HCT116 (cell line): ENCODE measurements around the gene FOXP1. TPM values are rescaled to one million over a fixed set of nuclear protein-coding genes. Genes with fewer than 3 reads are reported as not detected.

Experiments used
- ATAC-seq: fragments of 200-7000 bp; cut with Tn5 transposase; 2 replicates; pipeline ENCODE4 v1.9.1; 2020; ENCODE audit warnings: mild to moderate bottlenecking, moderate library complexity
- BruUV-seq: library from RNA; stranded (reverse); fragments of 400-500 nt; replicated peaks from 2 replicates; lab custom pipeline; 2021; lab: Mats Ljungman, UMichigan
- CTCF ChIA-PET: fragments of 300-600 bp; sonication (Branson Sonifier 250); formaldehyde crosslinking; loops from one replicate; lab custom pipeline; 2021; ENCODE audit warnings: antibody characterized with exemption; lab: Charles Lee
- POLR2A ChIA-PET: fragments of 300-600, 350-600 bp; sonication (Branson Sonifier 250); formaldehyde crosslinking; loops from one replicate; lab custom pipeline; 2021; ENCODE audit warnings: antibody characterized with exemption; lab: Charles Lee
- RAD21 ChIA-PET, 2 experiments: fragments of 300-600 bp; sonication (Branson Sonifier 250); formaldehyde crosslinking; loops; one replicate each; lab custom pipeline; 2023; ENCODE audit warnings: low total read pairs in 2 of 2; ENCODE audit not compliant: uncharacterized antibody in 2 of 2, unreplicated experiment in 2 of 2, low non-redundant PET in 1 of 2; lab: Charles Lee
- DNase-seq: peaks from one replicate; pipeline ENCODE4 v3.0.0-alpha.2; 2010; ENCODE audit warnings: low read depth, low spot score
- H2AFZ ChIP-seq: fragments of 200-600 bp; shearing (Covaris generic), sonication (generic); 2 replicates; pipeline ENCODE4 v1.6.1; 2017; ENCODE audit warnings: low read depth, mixed run types, mixed read lengths, antibody characterized with exemption, low read length; ENCODE audit not compliant: poor library complexity, severe bottlenecking
- H3K27ac ChIP-seq: 2 replicates; pipeline ENCODE4 v1.5.1; 2012; ENCODE audit warnings: low read depth, low read length
- H3K27me3 ChIP-seq: fragments of 200-600 bp; sonication (generic); 2 replicates; pipeline ENCODE4 v1.6.1; 2016; ENCODE audit warnings: mixed run types, low read length, mixed read lengths; ENCODE audit not compliant: insufficient read depth
- H3K36me3 ChIP-seq, 2 experiments: fragments of 200-500 bp in 1 of 2; fragments of 200-600 bp in 1 of 2; sonication (Bioruptor generic) in 1 of 2; sonication (generic) in 1 of 2; 2 replicates each; pipeline versions ENCODE4 v1.5.1 to v1.6.1; 2014 to 2016; ENCODE audit warnings: low read length in 2 of 2, inconsistent platforms in 1 of 2, mixed read lengths in 1 of 2, mixed run types in 1 of 2; ENCODE audit not compliant: insufficient read depth in 2 of 2, control insufficient read depth in 1 of 2
- H3K4me1 ChIP-seq, 2 experiments: fragments of 200-600 bp in 1 of 2; sonication (generic) in 1 of 2; 2 replicates each; pipeline versions ENCODE4 v1.5.1 to v1.6.1; 2012 to 2017; ENCODE audit warnings: low read length in 2 of 2, inconsistent platforms in 1 of 2, mild to moderate bottlenecking in 1 of 2, mixed read lengths in 1 of 2, mixed run types in 1 of 2, moderate library complexity in 1 of 2; ENCODE audit not compliant: insufficient read depth in 2 of 2, control insufficient read depth in 1 of 2
- H3K4me2 ChIP-seq: fragments of 200-600 bp; sonication (generic); 2 replicates; pipeline ENCODE4 v1.6.1; 2017; ENCODE audit warnings: mixed run types, low read length, mixed read lengths
- H3K4me3 ChIP-seq, 2 experiments: fragments of 200-600 bp in 1 of 2; sonication (generic) in 1 of 2; replicated peaks in 1 of 2; 2 replicates each; pipeline ENCODE4 v1.5.1; 2011 to 2016; ENCODE audit warnings: low read length in 2 of 2, control low read depth in 1 of 2, low read depth in 1 of 2, mild to moderate bottlenecking in 1 of 2, mixed read lengths in 1 of 2, mixed run types in 1 of 2
- H3K79me2 ChIP-seq: fragments of 200-600 bp; sonication (generic); 2 replicates; pipeline ENCODE4 v1.6.1; 2017; ENCODE audit warnings: mild to moderate bottlenecking, mixed run types, low read length, moderate library complexity, mixed read lengths; ENCODE audit not compliant: insufficient read depth
- H3K9ac ChIP-seq: fragments of 200-600 bp; sonication (generic); 2 replicates; pipeline ENCODE4 v1.6.1; 2016; ENCODE audit warnings: low read length, mixed read lengths
- H3K9me2 ChIP-seq: fragments of 200-600 bp; sonication (generic), shearing (Covaris generic); 2 replicates; pipeline ENCODE4 v1.6.1; 2017; ENCODE audit warnings: mixed run types, mild to moderate bottlenecking, moderate library complexity; ENCODE audit not compliant: insufficient read depth
- H3K9me3 ChIP-seq, 2 experiments: fragments of 200-500 bp in 1 of 2; fragments of 200-600 bp in 1 of 2; sonication (Bioruptor generic) in 1 of 2; sonication (generic) in 1 of 2; 2 replicates each; pipeline ENCODE4 v1.6.1; 2014 to 2017; ENCODE audit warnings: low read length in 2 of 2, mixed read lengths in 2 of 2, inconsistent platforms in 1 of 2, low read depth in 1 of 2, mild to moderate bottlenecking in 1 of 2, mixed run types in 1 of 2, moderate library complexity in 1 of 2; ENCODE audit not compliant: control insufficient read depth in 1 of 2, insufficient read depth in 1 of 2
- H4K20me1 ChIP-seq: fragments of 200-600 bp; sonication (generic), shearing (Covaris generic); 2 replicates; pipeline ENCODE4 v1.6.1; 2017; ENCODE audit warnings: mixed run types, mild to moderate bottlenecking, moderate library complexity; ENCODE audit not compliant: insufficient read depth
- CBX3 ChIP-seq: IDR thresholded peaks from 2 replicates; pipeline ENCODE4 v1.6.1; 2012; ENCODE audit warnings: low read depth
- EZH2 ChIP-seq: fragments of 200-600 bp; sonication (generic); IDR thresholded peaks from 2 replicates; pipeline ENCODE4 v1.6.1; 2017; ENCODE audit warnings: antibody characterized with exemption, mixed run types
- FOSL1 ChIP-seq: IDR thresholded peaks from 2 replicates; pipeline ENCODE4 v1.6.1; 2012; ENCODE audit warnings: low read depth
- POLR2A ChIP-seq: IDR thresholded peaks from 2 replicates; pipeline ENCODE4 v1.7.0; 2011; ENCODE audit warnings: borderline replicate concordance; ENCODE audit not compliant: insufficient read depth, insufficient read length; ENCODE audit errors: extremely low read depth
- POLR2AphosphoS5 ChIP-seq: IDR thresholded peaks from 2 replicates; pipeline ENCODE4 v1.6.1; 2011; ENCODE audit warnings: mild to moderate bottlenecking, low read depth, low read length, moderate library complexity
- RAD21 ChIP-seq: IDR thresholded peaks from 2 replicates; pipeline ENCODE4 v1.6.1; 2012; ENCODE audit warnings: low read depth, mild to moderate bottlenecking
- SIN3A ChIP-seq: IDR thresholded peaks from 2 replicates; pipeline ENCODE4 v1.6.1; 2012; ENCODE audit warnings: low read depth
- SRF ChIP-seq: IDR thresholded peaks from 2 replicates; pipeline ENCODE4 v1.6.1; 2012; ENCODE audit warnings: low read depth
- YY1 ChIP-seq: IDR thresholded peaks from 2 replicates; pipeline ENCODE4 v1.6.1; 2011; ENCODE audit warnings: low read length, low read depth, moderate library complexity, mild to moderate bottlenecking; ENCODE audit not compliant: insufficient replicate concordance; ENCODE audit errors: extremely low read depth
- ZNF274 ChIP-seq: fragments of 200-500 bp; sonication (Bioruptor generic); IDR thresholded peaks from 2 replicates; pipeline ENCODE4 v1.6.1; 2014; ENCODE audit warnings: mild to moderate bottlenecking, low read depth, low read length, inconsistent platforms
- intact Hi-C: fragments of 100-400 bp; cut with micrococcal nuclease; formaldehyde crosslinking; loops from 2 replicates; pipeline ENCODE4 v1.10.0; 2022
- total RNA-seq: library from RNA; stranded (reverse); gene quantifications from one replicate; pipeline ENCODE4 v1.2.1, GENCODE V29; 2021; ENCODE audit not compliant: unreplicated experiment
- TF ChIP-seq, protein P1 (sequence below): IDR thresholded peaks from 2 replicates; pipeline ENCODE4 v1.6.1; 2011; ENCODE audit warnings: mild to moderate bottlenecking, low read length, moderate library complexity; ENCODE audit not compliant: insufficient replicate concordance; ENCODE audit errors: extremely low read depth
- TF ChIP-seq, protein P2 (sequence below): IDR thresholded peaks from 2 replicates; pipeline ENCODE4 v1.6.1; 2012
- TF ChIP-seq, protein P3 (sequence below): IDR thresholded peaks from 2 replicates; pipeline ENCODE4 v1.6.1; 2012; ENCODE audit warnings: low read depth

FOXP1 gene
- total RNA-seq, 1 experiment from 2014 or later = 11.4 TPM

DNA sequence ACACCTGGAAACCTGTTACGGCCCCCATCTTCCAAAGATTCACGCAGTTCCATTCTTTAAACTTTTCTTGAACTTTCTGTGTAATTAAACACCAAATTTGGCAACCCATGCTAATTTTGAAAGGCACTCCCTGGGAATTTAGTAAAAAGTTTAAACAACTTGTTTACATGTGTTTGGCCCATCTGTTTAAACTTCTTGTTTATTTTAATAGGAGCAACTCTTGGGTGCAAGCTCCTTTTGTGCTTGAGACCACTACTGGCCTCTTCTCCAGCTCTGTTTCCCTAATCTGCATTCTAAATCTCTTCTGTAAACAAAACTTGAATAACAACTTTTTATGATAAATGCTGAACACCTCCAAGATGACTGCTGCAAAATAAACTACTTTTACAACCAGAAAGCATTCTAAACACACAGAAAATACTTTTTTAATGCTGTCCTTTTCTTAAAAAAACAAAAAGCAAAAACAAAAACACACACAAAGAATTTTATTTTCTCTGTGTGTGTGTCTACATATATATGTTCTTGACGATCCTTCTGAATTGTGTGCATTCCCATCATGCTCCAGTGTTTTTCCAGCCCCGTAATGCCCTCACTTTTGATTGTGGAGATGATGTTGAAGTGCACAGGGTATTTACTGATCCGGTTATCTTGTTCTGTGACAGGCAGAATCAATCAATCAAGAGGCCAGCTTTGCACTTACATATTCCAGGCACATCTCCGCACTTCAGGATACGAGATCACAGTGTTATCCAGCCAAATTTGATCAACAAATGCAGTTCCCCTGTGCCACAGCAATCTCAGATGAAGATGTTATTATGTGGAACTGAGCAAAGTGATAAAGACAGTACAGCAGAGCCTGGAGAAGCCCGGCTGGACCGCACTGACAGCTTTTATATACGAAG, 416.9 kb downstream of the FOXP1 start:
- BruUV-seq = no TSS peak
- no peaks in the 10 kb centered on the region for H3K9me3 ChIP-seq
- H4K20me1 ChIP-seq = no peaks in the 10 kb centered on the region
- no peaks in the 10 kb centered on the region for H3K79me2 ChIP-seq
- no peaks in the 10 kb centered on the region for H3K4me1 ChIP-seq
- H3K9ac ChIP-seq = no peak overlapping the region
- POLR2A ChIA-PET = no interaction called here
- no peaks in the 10 kb centered on the region for H3K9me2 ChIP-seq
- CTCF ChIA-PET = no interaction called here
- no peaks in the 10 kb centered on the region for H3K27me3 ChIP-seq
- ATAC-seq = no peak
- no peak overlapping the region for H3K4me3 ChIP-seq
- TF ChIP-seq, protein P1, sequence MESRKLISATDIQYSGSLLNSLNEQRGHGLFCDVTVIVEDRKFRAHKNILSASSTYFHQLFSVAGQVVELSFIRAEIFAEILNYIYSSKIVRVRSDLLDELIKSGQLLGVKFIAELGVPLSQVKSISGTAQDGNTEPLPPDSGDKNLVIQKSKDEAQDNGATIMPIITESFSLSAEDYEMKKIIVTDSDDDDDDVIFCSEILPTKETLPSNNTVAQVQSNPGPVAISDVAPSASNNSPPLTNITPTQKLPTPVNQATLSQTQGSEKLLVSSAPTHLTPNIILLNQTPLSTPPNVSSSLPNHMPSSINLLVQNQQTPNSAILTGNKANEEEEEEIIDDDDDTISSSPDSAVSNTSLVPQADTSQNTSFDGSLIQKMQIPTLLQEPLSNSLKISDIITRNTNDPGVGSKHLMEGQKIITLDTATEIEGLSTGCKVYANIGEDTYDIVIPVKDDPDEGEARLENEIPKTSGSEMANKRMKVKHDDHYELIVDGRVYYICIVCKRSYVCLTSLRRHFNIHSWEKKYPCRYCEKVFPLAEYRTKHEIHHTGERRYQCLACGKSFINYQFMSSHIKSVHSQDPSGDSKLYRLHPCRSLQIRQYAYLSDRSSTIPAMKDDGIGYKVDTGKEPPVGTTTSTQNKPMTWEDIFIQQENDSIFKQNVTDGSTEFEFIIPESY = no peak
- TF ChIP-seq FOSL1 = no peak
- TF ChIP-seq EZH2 = no peak
- TF ChIP-seq SRF = no peak
- TF ChIP-seq CBX3 = no peak
- TF ChIP-seq POLR2A = no peak
- no peak for TF ChIP-seq POLR2AphosphoS5
- no peak for TF ChIP-seq RAD21
- TF ChIP-seq, protein P2, sequence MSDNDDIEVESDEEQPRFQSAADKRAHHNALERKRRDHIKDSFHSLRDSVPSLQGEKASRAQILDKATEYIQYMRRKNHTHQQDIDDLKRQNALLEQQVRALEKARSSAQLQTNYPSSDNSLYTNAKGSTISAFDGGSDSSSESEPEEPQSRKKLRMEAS = no peak
- no peak for TF ChIP-seq ZNF274
- TF ChIP-seq SIN3A = no peak
- TF ChIP-seq, protein P3, sequence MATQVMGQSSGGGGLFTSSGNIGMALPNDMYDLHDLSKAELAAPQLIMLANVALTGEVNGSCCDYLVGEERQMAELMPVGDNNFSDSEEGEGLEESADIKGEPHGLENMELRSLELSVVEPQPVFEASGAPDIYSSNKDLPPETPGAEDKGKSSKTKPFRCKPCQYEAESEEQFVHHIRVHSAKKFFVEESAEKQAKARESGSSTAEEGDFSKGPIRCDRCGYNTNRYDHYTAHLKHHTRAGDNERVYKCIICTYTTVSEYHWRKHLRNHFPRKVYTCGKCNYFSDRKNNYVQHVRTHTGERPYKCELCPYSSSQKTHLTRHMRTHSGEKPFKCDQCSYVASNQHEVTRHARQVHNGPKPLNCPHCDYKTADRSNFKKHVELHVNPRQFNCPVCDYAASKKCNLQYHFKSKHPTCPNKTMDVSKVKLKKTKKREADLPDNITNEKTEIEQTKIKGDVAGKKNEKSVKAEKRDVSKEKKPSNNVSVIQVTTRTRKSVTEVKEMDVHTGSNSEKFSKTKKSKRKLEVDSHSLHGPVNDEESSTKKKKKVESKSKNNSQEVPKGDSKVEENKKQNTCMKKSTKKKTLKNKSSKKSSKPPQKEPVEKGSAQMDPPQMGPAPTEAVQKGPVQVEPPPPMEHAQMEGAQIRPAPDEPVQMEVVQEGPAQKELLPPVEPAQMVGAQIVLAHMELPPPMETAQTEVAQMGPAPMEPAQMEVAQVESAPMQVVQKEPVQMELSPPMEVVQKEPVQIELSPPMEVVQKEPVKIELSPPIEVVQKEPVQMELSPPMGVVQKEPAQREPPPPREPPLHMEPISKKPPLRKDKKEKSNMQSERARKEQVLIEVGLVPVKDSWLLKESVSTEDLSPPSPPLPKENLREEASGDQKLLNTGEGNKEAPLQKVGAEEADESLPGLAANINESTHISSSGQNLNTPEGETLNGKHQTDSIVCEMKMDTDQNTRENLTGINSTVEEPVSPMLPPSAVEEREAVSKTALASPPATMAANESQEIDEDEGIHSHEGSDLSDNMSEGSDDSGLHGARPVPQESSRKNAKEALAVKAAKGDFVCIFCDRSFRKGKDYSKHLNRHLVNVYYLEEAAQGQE = no peak
- TF ChIP-seq YY1 = no peak
- TF ChIP-seq, all 23 proteins: peak for 0
- RAD21 ChIA-PET = no interaction called here
- no peak overlapping the region for H3K27ac ChIP-seq
- no peak overlapping the region for H3K4me2 ChIP-seq
- no peaks in the 10 kb centered on the region for H3K36me3 ChIP-seq
- no peak for DNase-seq
- no peak overlapping the region for H2AFZ ChIP-seq
- intact Hi-C loops = no loop called here
